ENCODE results near the gene MMP1. TPM values are rescaled to one million over a fixed set of nuclear protein-coding genes. Genes with fewer than 3 reads are reported as not detected.

MMP1 gene
- total RNA-seq, 1 donor from 2014 or later, result 2.7 TPM

DNA sequence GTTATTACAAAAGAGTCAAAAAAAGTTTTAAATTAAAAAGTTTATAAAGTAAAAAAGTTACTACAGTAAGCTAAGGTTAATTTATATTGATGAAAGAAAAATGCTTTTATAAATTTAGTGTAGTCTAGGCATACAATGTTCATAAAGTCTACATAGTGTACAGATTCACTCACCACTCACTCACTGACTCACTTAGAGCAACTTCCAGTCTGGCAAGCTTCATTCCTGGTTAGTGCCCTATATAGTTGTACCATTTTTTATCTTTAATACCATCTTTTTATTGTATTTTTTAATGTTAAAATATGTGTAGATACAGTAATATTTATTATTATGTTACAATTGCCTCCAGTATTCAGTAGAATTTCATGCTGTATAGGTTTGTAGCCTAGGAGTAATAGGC, 14.9 kb downstream of the MMP1 start:
- TF ChIP-seq CTCF (conservative IDR thresholded peaks at IDR 0.05; ENCODE audit: low read depth, low read length), result no peak
- no peak for DNase-seq (ENCODE audit: low read depth)
- no peak overlapping the region for H3K4me3 ChIP-seq (ENCODE audit: low read depth, low read length)

- no peak for DNase-seq (ENCODE audit: low read depth)
- TF ChIP-seq CTCF (conservative IDR thresholded peaks at IDR 0.05; ENCODE audit: low read depth, low read length), result no peak
- no peak overlapping the region for H3K4me3 ChIP-seq (ENCODE audit: low read depth, low read length)
Measured at GRCh38 chr11:102781676-102782075, 16.3 kb downstream of the MMP1 start.

GRCh38 chr11:102780491-102780918, 17.5 kb downstream of the MMP1 start, which contains the start of gene MMP10:
MMP10 (minus strand) TSS chr11:102780628; CDS start chr11:102780591, 37 bp downstream.
- no peak for DNase-seq (ENCODE audit: low read depth)
- H3K4me3 ChIP-seq (ENCODE audit: low read depth, low read length), result no peak within 1 kb of the TSS
- peak; percentile 77 for TF ChIP-seq CTCF (conservative IDR thresholded peaks at IDR 0.05; ENCODE audit: low read depth, low read length)

GRCh38 chr11:102776454-102776853, 21.5 kb downstream of the MMP1 start:
- DNase-seq (ENCODE audit: low read depth), result no peak
- TF ChIP-seq CTCF (conservative IDR thresholded peaks at IDR 0.05; ENCODE audit: low read depth, low read length), result no peak
- no peak overlapping the region for H3K4me3 ChIP-seq (ENCODE audit: low read depth, low read length)

GRCh38 chr11:102773386-102773785, 24.6 kb downstream of the MMP1 start:
- no peak for TF ChIP-seq CTCF (conservative IDR thresholded peaks at IDR 0.05; ENCODE audit: low read depth, low read length)
- no peak overlapping the region for H3K4me3 ChIP-seq (ENCODE audit: low read depth, low read length)
- DNase-seq (ENCODE audit: low read depth), result no peak

GRCh38 chr11:102771351-102771750, 26.6 kb downstream of the MMP1 start:
- no peak for DNase-seq (ENCODE audit: low read depth)
- H3K4me3 ChIP-seq (ENCODE audit: low read depth, low read length), result no peak overlapping the region
- no peak for TF ChIP-seq CTCF (conservative IDR thresholded peaks at IDR 0.05; ENCODE audit: low read depth, low read length)

GRCh38 chr11:102770191-102770590, 27.8 kb downstream of the MMP1 start:
- H3K4me3 ChIP-seq (ENCODE audit: low read depth, low read length), result no peak overlapping the region
- DNase-seq (ENCODE audit: low read depth), result no peak

More at GRCh38 chr11:102770191-102770590, 27.8 kb downstream of the MMP1 start:
- TF ChIP-seq CTCF (conservative IDR thresholded peaks at IDR 0.05; ENCODE audit: low read depth, low read length), result no peak

All from epithelial cell of proximal tubule (primary cell).